GM21381 (cell line): ENCODE measurements around the gene B4GALT5.
A peak's percentile ranks its signal among the peaks of the same experiment; 100 is the strongest.
"Not testable (repeated sequence)": the region's sequence is repeated elsewhere in the genome, so short reads cannot be mapped to it uniquely, and the experiment has no call there.

Experiments used
- ATAC-seq: cut with Tn5 transposase; IDR thresholded peaks from one replicate; pipeline ENCODE4 v1.9.1; 2021; ENCODE audit warnings: mild to moderate bottlenecking, moderate library complexity; ENCODE audit not compliant: unreplicated experiment

The B4GALT5 gene, protein sequence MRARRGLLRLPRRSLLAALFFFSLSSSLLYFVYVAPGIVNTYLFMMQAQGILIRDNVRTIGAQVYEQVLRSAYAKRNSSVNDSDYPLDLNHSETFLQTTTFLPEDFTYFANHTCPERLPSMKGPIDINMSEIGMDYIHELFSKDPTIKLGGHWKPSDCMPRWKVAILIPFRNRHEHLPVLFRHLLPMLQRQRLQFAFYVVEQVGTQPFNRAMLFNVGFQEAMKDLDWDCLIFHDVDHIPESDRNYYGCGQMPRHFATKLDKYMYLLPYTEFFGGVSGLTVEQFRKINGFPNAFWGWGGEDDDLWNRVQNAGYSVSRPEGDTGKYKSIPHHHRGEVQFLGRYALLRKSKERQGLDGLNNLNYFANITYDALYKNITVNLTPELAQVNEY

DNA sequence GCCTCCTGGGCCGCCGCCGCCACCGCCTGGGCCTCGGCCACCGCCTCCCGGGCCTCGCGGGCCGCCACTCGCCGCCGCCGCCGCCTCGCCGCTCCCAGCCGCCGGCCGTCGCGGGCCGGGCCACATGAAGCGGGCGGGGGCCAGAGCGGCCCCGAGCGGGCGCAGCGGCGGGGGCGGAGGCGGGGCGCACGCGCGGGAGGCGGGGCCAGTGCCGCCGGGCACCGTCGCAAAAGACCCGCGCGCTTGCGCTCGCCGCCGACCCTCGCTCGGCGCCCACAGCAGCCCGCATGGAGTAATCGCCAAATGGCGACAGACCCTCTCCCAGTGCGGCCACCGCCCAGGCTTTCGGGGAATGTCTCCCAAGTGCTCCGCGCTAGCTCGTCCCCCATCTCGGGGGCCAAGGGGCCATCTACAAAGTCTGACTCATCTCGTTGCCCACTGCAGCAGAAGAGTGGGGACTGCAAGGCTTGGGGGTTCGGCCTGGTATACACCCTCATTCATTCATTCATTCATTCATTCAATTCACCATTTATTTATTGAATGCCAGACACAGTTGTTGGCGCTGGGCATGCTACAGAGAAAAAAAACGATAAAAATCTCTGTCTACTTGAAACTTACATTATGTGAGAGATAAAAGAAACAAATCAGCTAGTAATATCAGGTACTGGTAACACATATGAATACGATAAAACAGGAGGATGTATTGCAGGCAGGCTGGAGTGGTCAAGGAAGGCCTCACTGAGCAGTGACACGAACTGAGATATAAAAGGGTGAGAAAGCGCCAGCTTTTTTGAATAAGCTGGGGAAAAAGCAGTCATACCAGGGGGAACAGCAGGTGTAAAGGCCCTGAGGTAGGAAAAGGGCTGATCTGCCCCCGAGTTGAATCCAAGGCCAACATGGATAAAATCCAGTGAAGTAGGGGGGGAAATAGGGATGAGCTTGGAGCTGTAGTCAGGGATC lies at the start of gene B4GALT5:
TSS of gene B4GALT5 (minus strand) at position 126 of the 960 bp plus-strand sequence. CDS start 188 bp downstream, outside the sequence.
- ATAC-seq: peak; percentile 79

DNA sequence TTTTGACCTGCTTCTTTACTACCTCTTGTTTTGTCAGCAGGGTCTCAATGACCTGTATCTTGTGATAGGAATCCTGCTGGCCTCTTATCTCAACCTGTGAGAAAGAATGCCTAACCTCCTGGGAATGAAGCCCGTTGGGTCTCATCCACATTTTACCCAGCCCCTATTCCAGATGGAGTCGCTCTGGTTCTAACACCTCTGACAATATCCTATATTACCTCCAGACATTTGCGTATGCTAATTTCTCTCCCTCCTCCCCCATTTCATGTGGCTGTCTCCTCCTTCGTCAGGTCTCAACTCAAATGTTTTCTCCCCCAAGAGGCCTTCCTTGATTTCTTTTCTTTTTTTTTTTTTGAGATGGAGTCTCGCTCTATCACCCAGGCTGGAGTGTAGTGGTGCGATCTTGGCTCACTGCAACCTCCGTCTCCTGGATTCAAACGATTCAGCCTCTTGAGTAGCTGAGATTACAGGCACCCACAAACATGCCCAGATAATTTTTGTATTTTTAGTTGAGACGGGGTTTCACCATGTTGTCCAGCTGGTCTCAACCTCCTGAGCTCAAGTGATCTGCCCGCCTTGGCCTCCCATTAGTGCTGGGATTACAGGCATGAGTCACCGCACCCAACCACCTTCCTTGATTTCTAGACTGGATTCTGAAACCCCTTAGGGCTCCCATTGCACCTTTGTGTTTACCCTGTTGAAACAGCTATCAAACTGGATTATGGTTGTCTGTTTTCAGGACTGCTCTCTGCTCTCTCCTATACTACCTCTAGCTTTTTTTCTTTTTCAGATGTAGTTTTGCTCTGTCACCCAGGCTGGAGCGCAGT lies 49.5 kb upstream of the B4GALT5 start:
- no peak for ATAC-seq

DNA sequence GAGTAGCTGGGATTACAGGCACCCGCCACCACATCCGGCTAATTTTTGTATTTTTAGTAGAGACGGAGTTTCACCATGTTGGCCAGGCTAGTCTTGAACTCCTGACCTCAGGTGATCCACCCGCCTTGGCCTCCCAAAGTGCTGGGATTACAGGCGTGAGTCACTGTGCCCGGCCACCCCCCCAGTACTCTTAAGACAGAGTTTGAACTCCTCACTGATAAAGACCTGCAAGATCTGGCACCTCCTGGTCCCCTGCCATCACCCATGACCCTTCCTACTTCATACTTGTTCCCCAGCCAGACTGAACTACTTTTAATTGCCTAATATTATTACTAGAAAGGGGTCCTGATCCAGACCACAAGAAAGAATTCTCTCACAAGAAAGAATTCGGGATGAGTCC lies 48.2 kb upstream of the B4GALT5 start:
- not testable (repeated sequence) for ATAC-seq

DNA sequence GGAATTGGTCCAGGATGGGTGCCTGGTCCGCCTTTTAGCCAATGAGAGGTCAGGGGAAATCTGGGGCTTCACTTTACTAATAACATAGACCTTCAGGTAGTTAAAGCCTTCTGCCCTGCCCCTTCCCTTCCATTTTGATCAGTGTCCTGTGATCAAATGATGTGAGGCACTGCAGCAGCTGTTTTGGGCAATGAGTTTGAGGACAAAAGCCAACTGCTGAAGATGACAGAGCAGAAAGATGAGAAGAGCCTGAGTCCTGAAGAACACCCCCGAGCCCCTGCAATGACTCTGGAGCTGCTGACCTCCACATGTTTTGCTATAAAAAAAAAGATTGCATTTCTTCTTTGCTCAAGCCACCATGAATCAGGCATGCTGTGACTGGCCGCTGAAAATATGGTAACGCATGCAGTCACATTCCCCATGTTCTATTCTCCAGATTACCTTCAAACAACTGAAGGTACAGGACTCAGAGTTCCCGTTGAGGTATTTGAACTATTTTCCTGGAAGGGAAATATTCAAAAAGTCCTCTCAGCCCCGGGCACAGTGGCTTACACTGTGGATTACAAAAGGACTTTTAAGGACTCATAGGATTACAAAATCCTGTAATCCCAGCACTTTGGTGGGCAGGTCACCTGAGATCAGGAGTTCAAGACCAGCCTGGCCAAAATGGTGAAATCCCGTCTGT lies 45.7 kb upstream of the B4GALT5 start:
- no peak for ATAC-seq

DNA sequence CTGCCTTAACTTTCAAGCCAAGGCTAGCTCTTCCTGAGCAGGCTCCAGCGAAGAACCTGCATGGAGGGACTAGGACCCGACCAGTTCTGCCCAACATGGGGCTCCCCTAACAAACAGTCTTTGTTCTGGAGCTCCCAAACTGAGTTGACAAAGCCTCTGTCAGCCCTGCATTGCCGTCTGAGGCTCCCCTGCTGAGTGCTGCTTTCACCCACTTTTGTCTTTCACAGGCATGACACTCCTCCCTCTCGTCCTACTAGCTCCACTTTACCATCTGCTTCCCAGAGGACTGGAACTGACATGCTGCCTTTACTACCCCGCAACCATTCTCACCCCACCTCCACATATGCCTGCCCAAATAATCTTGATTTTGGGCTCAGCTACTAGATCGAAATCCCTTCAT lies 45.1 kb upstream of the B4GALT5 start:
- ATAC-seq: no peak

DNA sequence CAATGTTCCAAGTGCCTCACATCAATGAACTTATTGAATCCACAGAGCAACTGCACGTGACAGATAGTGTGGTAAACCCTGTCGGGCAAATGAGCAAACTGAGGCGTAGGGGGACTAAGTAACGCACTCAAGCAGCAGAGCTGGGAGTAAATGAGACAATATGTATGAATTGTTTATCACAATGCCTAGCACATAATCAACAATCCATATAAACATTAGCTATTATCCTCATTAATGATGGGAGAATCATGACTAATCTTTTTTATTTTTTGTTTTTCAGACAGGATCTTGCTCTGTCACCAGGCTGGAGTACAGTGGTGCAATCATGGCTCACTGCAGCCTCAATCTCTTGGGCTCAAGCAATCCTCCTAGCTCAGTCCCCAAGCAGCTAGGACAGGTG lies 43.9 kb upstream of the B4GALT5 start:
- no peak for ATAC-seq

DNA sequence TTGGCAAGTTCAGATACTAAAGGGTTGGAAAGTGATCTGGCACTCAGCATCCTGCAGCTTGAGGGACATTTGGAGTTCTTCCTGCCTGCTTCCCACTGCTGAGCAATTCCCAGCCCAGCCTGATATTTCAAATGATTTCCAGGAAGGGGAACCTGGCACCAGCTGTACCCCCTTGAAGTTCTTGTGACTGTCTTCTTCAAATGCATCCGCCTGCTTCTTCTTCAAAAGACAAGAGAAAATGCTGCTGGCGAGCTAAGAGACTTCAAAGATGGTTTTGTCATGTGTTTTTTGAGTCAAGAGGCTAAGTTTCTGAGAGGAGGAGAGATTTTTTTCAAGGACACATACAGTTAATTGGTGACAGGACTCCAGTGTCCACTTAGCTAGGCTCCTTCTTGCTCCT lies 42.6 kb upstream of the B4GALT5 start:
- ATAC-seq: no peak

DNA sequence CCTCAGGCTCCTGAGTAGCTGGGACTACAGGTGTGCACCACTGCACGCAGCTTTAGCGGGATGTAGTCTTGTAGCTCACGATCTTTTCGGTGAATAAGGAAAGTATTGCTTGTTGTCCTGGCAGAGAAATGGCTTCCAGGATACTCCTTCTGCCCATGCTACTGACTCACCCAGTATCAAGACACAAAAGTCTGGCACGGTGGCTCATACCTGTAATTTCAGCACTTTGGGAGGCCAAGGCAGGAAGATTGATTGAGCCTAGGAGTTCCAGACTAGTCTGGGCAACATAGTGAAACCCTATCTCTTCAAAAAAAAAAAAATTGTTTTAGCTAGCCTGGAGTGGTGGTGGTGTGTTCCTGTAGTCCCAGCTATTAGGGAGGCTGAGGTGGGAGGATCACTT lies 40.9 kb upstream of the B4GALT5 start:
- no peak for ATAC-seq

DNA sequence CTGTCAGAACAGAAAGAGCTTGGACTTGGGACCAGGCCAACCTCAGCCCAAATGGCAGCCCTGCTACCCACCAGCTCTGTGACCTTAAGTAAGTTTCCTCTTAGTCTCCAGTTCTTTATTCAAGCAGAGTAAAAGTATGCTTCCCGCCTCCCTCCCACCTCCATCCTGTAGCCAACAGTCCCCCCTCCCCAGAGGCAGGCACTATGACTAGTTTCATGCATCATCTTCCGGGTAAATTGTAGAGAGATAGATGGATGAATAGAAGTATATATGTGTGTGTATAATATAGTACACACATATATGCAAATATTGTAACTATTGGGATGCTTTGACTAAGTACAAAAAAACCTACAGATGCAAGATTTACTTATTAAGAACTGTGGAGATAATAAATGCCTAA lies 39.5 kb upstream of the B4GALT5 start:
- no peak for ATAC-seq

DNA sequence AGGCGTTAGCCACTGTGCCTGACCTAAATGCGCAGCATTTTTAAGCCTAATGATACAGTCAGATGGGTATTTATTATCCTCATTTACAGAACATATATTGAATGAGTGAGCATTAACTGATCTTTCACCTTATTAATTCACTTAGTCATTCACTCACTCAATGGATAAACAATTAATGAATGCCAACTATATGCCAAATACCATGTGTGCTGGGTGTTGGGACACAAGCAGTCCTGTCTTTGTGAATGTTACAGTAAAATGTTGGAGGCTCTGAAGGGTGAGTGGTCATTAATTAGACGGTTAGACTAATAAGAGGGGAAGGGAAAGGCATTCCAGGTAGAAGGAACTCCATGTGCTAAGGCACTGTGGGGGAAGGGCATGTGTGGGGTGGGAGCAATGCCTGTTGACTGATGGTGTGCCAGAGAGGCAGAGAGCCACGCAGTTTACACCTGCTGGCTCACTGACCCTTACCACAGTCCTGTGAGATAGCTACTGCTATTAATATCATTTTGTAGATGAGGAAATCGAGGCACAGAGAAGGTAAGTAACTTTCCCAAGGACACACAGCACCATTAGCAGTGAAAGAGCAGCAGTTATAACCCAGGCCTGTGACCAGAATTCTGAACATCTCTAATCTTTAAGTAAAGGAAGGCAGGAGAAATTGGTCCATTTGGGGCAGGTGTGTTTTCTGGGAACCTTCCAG lies 38.7 kb upstream of the B4GALT5 start:
- ATAC-seq: no peak

DNA sequence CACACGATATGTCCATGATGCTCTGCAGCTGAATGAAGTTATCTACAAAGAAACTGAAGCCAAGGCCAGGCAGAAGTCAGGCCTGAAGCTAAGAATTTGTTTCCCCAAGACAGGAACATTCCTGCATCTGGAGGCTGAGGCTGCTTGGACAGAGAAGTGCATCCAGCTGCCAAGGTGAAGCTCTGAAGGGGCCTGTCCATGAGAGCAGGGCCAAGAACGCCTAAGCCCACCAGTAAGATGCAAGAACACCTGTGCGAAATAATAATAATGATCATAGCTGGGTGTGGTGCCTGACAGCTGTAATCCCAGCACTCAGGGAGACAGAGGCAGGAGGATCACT lies 37.7 kb upstream of the B4GALT5 start:
- ATAC-seq: no peak

DNA sequence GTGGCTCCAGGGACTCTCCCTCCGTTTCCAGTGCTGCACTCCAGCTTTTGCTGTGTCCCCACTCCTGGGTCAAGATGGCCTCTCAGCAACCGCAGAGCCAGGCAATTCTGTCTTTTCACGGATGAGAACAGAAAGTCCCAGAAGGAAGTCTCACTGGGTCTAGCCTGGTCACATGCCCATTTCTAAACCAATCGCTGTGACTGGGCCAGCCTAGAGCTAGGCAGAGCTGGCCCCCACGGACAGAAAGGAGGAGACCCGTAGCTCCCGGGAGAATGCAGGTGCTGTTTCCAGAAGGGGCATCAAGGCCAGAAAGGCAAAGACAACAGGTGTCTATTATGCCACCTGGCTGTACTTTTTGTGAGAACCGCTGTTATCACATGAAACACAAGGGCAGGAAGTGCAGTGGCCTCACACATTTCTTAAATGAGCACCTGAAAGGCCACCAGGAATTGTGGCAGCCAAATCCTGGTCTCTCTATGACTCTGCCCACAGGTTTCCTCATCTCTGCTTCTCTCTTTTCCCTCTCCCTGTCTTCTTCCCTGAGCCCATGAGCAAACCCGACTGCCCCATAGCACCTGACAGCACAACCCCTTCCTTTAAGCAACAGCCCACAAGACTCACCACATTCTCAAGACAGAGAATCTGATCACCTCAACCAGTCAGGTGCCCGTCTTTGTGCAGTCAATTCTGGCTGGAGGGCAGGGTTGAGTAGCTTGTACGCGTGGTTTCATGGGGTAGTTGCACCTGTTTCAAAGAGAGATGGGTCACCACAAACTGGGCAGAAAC lies 37.1 kb upstream of the B4GALT5 start:
- peak; percentile 77 for ATAC-seq

DNA sequence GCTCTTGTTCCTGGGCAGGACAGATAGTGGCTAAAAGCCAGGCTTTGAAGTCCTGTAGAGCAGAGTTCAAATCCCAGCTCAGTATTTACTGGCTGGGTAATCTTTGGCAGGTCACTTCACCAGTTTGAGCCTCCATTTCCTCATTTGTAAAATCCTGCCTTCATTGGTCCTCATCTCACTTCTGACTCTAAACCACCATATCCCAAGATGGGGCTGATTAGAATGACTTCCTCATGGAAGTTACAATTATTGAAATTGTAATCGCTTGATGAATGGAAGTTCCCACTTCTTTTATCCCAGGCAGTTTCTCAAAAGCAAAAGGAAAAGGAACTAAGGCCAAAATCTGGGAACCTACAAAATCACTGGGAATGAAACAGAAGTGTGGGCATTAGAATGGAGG lies 35.9 kb upstream of the B4GALT5 start:
- ATAC-seq: no peak

DNA sequence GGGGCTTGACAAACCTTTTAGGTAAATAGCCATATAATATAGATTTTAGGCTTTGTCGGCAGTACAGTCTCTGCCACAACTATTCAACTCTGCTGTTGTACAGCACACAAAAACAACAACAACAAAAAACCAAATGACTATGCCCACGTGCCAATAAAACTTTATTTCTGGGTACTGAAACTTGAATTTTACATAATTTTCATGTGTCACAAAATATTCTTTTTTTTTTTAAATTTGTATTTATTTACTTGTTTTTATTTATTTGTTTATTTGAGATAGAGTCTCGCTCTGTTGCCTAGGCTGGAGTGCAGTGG lies 34.8 kb upstream of the B4GALT5 start:
- ATAC-seq: no peak

DNA sequence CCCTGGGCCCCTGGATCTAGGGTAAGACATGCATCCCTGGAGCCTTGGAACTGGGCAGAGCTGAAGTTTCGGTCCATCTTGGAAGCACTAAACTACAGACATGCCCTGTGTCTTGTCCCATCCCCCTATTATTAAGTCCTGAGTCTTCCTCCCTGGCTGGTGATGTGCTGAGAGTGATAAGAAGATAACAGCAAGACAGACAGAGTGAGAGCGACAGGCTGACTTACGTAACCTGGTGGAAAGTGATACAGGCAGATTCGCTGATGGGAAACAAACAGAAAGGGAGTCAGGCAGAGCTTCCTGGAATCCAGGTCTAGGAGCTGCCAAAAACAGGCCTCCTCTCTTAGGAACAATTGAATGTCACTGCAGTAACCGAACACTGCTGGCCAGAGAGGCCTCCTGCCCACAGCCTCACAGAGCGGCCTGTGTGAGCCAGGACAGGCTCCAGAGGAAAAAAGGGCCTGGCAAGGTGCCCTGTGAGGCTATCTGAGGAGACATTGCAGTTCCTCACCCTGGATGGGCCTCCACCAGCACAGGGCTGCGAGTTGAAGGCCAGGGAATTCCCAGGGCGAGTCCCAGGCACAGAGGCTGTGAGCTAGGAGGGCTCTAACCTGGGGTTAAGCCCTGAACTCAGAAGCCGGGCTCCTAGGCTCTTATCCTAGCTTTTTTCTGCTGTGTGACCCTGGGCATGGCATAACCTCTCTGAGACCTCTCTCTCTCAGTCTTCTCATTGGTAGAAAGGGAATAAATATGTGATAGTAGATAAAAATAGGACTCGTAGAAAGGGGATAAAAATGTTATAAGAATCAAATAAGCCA lies 34.2 kb upstream of the B4GALT5 start:
- ATAC-seq: no peak

DNA sequence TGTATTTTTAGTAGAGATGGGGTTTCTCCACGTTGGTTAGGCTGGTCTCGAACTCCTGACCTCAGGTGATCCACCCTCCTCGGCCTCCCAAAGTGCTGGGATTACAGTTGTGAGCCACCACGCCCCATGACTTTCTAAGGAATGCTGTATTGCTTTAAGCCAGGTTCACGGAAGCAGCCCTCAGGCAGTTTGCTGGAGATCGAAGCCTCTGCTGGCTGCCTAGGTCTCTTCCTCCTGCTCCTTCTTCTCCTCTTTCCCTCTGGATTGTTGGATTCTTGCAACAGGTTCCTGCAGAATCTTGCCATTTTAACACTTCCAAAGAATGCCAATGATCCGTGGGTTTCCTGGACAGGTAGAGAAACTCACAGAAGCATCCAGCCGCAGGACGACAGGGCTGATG lies 29.3 kb upstream of the B4GALT5 start:
- no peak for ATAC-seq

DNA sequence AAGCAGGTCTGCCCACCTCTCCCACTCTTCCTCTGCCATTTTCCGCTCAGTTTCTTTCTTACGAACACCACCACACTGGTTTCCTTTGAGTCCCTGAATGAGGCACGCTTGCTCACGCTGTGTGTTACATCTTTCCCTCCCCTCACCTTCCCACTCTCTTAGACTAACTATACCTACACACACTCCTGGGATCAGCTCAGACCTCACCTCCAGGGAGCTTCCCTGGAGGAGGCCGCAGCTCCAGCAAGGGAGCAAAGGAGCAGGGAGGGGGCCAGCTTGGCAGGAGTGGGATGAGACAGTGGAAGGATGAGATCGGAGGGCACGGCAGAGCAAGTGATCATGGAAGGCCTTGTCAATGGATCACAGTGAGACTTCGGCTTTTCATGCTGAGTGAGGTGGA lies 28.3 kb upstream of the B4GALT5 start:
- ATAC-seq: no peak

DNA sequence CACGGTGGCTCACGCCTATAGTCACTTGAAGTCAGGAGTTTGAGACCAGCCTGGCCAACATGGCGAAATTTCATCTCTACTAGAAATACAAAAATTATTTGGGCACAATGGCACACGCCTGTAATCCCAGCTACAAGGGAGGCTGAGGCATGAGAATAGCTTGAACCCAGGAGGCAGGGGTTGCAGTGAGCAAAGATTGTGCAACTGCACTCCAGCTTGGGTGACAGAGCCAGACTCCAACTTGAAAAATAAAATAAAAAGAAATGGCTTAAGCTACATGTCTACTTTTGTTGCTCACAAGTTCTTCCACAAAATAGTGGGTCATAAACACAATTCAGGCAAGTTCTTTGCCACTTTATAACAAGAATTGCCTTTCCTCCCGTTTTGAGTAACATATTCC lies 27.1 kb upstream of the B4GALT5 start:
- ATAC-seq: no peak

DNA sequence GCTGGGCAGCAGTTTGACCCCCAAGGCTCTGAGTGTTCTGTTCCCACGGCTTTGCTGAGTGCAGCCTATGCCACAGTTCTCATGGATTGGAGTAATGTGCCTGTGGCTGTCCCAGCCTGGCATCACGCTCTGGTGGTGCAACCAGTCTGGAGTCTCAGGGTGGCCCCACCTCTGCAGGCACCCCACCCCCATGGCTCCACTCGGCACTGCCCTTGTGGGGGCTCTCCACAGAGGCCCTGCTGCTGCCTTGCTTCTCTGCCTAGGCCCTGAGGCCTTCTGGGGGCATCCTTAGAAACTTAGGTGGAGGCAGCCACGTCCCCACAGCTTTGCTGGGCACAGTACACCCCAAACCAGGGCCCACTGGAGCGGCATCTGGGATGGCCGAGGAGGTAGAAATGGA lies 25.4 kb upstream of the B4GALT5 start:
- no peak for ATAC-seq
